H9 (cell line): ENCODE measurements around the gene SHISAL2B. TPM values are rescaled to one million over a fixed set of nuclear protein-coding genes. Genes with fewer than 3 reads are reported as not detected.

ENCODE experiments used
- DNase-seq: peaks from one replicate; pipeline ENCODE4 v3.0.0-alpha.2; 2017
- H2AFZ ChIP-seq: one replicate; pipeline ENCODE4 v1.6.1; 2013; ENCODE audit warnings: mild to moderate bottlenecking, low read length, control low read depth, moderate library complexity
- H2AK5ac ChIP-seq: 2 replicates; pipeline ENCODE4 v1.6.1; 2013; ENCODE audit warnings: low read length, control low read depth, mixed read lengths; ENCODE audit not compliant: insufficient read length
- H2BK120ac ChIP-seq: one replicate; pipeline ENCODE4 v1.6.1; 2013; ENCODE audit warnings: low read depth, mild to moderate bottlenecking, low read length, control low read depth, inconsistent platforms; ENCODE audit not compliant: poor library complexity, severe bottlenecking
- H2BK12ac ChIP-seq: 2 replicates; pipeline ENCODE4 v1.6.1; 2013; ENCODE audit warnings: low read length, control low read depth, mixed read lengths, low read depth; ENCODE audit not compliant: insufficient read length
- H2BK15ac ChIP-seq: 2 replicates; pipeline ENCODE4 v1.6.1; 2013; ENCODE audit warnings: low read depth, low read length, control low read depth
- H2BK20ac ChIP-seq: one replicate; pipeline ENCODE4 v1.6.1; 2013; ENCODE audit warnings: low read depth, mild to moderate bottlenecking, low read length, control low read depth, inconsistent platforms; ENCODE audit not compliant: poor library complexity, severe bottlenecking
- H2BK5ac ChIP-seq: 2 replicates; pipeline ENCODE4 v1.6.1; 2013; ENCODE audit warnings: low read length, control low read depth, mixed read lengths; ENCODE audit not compliant: insufficient read length
- H3K14ac ChIP-seq: 2 replicates; pipeline ENCODE4 v1.6.1; 2013; ENCODE audit warnings: low read length, control low read depth; ENCODE audit not compliant: insufficient read depth
- H3K18ac ChIP-seq: 2 replicates; pipeline ENCODE4 v1.6.1; 2013; ENCODE audit warnings: low read depth, mild to moderate bottlenecking, mixed read lengths, low read length, control low read depth; ENCODE audit not compliant: insufficient read length
- H3K23ac ChIP-seq: 2 replicates; pipeline ENCODE4 v1.6.1; 2013; ENCODE audit warnings: low read length, control low read depth, mixed read lengths, low read depth; ENCODE audit not compliant: insufficient read length
- H3K23me2 ChIP-seq: 2 replicates; pipeline ENCODE4 v1.6.1; 2013; ENCODE audit warnings: low read depth, mild to moderate bottlenecking, mixed read lengths, low read length, control low read depth; ENCODE audit not compliant: insufficient read length, poor library complexity, severe bottlenecking
- H3K27ac ChIP-seq: 2 replicates; pipeline ENCODE4 v1.5.1; 2013; ENCODE audit warnings: low read length, control low read depth, mixed read lengths, low read depth; ENCODE audit not compliant: insufficient read length
- H3K27me3 ChIP-seq: 2 replicates; pipeline ENCODE4 v1.6.1; 2013; ENCODE audit warnings: low read length, control low read depth, inconsistent platforms; ENCODE audit not compliant: insufficient read depth
- H3K4ac ChIP-seq: 2 replicates; pipeline ENCODE4 v1.6.1; 2013; ENCODE audit warnings: low read depth, mild to moderate bottlenecking, control low read depth, inconsistent platforms, low read length, moderate library complexity
- H3K4me1 ChIP-seq: 2 replicates; pipeline ENCODE4 v1.6.1; 2013; ENCODE audit warnings: low read length, control low read depth, inconsistent platforms; ENCODE audit not compliant: insufficient read depth
- H3K4me2 ChIP-seq: 2 replicates; pipeline ENCODE4 v1.6.1; 2013; ENCODE audit warnings: low read length, control low read depth, mixed read lengths; ENCODE audit not compliant: insufficient read length, insufficient read depth
- H3K56ac ChIP-seq: 2 replicates; pipeline ENCODE4 v1.6.1; 2013; ENCODE audit warnings: low read depth, mild to moderate bottlenecking, mixed read lengths, low read length, control low read depth; ENCODE audit not compliant: insufficient read length
- H3K79me1 ChIP-seq: 2 replicates; pipeline ENCODE4 v1.6.1; 2013; ENCODE audit warnings: low read depth, mild to moderate bottlenecking, moderate library complexity, low read length, control low read depth, inconsistent platforms; ENCODE audit not compliant: insufficient read depth, poor library complexity, severe bottlenecking
- H3K79me2 ChIP-seq: 2 replicates; pipeline ENCODE4 v1.6.1; 2013; ENCODE audit warnings: low read length, control low read depth, inconsistent platforms; ENCODE audit not compliant: insufficient read depth
- H3K9ac ChIP-seq: 2 replicates; pipeline ENCODE4 v1.6.1; 2013; ENCODE audit warnings: low read length, control low read depth, mixed read lengths; ENCODE audit not compliant: insufficient read length; ENCODE audit errors: extremely low read depth
- H3K9me3 ChIP-seq: one replicate; pipeline ENCODE4 v1.6.1; 2013; ENCODE audit warnings: low read depth, low read length, inconsistent platforms; ENCODE audit not compliant: control insufficient read depth
- H3T11ph ChIP-seq: one replicate; pipeline ENCODE4 v1.6.1; 2013; ENCODE audit warnings: mild to moderate bottlenecking, low read length, control low read depth, inconsistent platforms
- H4K20me1 ChIP-seq: one replicate; pipeline ENCODE4 v1.6.1; 2013; ENCODE audit not compliant: control insufficient read depth, insufficient read length, insufficient read depth
- H4K5ac ChIP-seq: 2 replicates; pipeline ENCODE4 v1.6.1; 2013; ENCODE audit warnings: low read depth, mild to moderate bottlenecking, mixed read lengths, low read length, control low read depth; ENCODE audit not compliant: insufficient read length
- H4K8ac ChIP-seq: replicated peaks from 2 replicates; pipeline ENCODE4 v1.6.1; 2013; ENCODE audit warnings: low read length, control low read depth, mixed read lengths, low read depth; ENCODE audit not compliant: insufficient read length
- H4K91ac ChIP-seq: 2 replicates; pipeline ENCODE4 v1.6.1; 2013; ENCODE audit warnings: low read depth, mild to moderate bottlenecking, moderate library complexity, mixed read lengths, low read length, control low read depth; ENCODE audit not compliant: insufficient read length
- H3K27ac Mint-ChIP-seq, 3 experiments: 2 replicates in 2 of 3; 3 replicates in 1 of 3; pipeline ENCODE4 v1.8.0; 2020 to 2021; ENCODE audit warnings: mixed read lengths in 3 of 3, mild to moderate bottlenecking in 1 of 3, moderate library complexity in 1 of 3
- H3K27me3 Mint-ChIP-seq: 2 replicates; pipeline ENCODE4 v1.8.0; 2021; ENCODE audit warnings: low read depth, mild to moderate bottlenecking, moderate library complexity, mixed read lengths
- H3K36me3 Mint-ChIP-seq, 3 experiments: 2 replicates in 2 of 3; 3 replicates in 1 of 3; pipeline ENCODE4 v1.8.0; 2020 to 2021; ENCODE audit warnings: low read depth in 3 of 3, mixed read lengths in 3 of 3; ENCODE audit not compliant: insufficient read depth in 1 of 3
- H3K4me1 Mint-ChIP-seq, 2 experiments: 2 replicates each; pipeline ENCODE4 v1.8.0; 2020; ENCODE audit warnings: mixed read lengths in 2 of 2
- H3K4me3 Mint-ChIP-seq, 2 experiments: 2 replicates in 1 of 2; 3 replicates in 1 of 2; pipeline ENCODE4 v1.8.0; 2020 to 2021; ENCODE audit warnings: mild to moderate bottlenecking in 2 of 2, mixed read lengths in 2 of 2, moderate library complexity in 1 of 2
- H3K9me3 Mint-ChIP-seq, 2 experiments: 2 replicates in 1 of 2; 3 replicates in 1 of 2; pipeline ENCODE4 v1.8.0; 2020; ENCODE audit warnings: mild to moderate bottlenecking in 2 of 2, mixed read lengths in 2 of 2, moderate library complexity in 1 of 2
- CTCF ChIP-seq: fragments of 200-600 bp; sonication (generic); conservative IDR thresholded peaks from 3 replicates; pipeline ENCODE4 v1.8.0; 2021; ENCODE audit warnings: antibody characterized with exemption, mild to moderate bottlenecking
- WGBS: extraction: QIAGEN DNeasy Blood & Tissue Kit; methylation state at CpG from one replicate; pipeline ENCODE4 v1.1.7; 2013; ENCODE audit warnings: missing lambda C conversion rate, low lambda C conversion rate, mixed read lengths; ENCODE audit not compliant: insufficient read length; ENCODE audit errors: extremely low coverage; 5-methylcytosine and 5-hydroxymethylcytosine counted together
- total RNA-seq: library from RNA; stranded (reverse); gene quantifications from 2 replicates; pipeline ENCODE4 v1.2.1, GENCODE V29; 2021

The SHISAL2B gene
- total RNA-seq, 1 experiment from 2014 or later: 5.0 TPM

DNA sequence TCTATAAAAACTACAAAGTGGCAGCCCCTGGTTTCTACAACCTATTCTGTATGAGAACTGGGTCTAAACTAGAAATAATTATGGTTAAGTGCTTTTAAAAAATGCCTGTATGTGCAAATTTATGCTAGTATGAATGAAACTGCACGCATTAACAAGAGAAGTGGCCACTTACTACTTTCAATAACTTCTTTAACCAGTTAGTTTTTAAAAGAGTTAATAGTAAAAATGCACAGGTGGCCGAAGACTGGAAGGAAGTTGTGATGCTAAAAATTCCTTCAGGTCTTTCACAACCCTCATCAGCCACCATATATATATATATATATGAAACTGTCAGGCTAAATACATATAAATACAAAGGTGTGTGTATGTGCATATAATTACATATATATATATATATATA is 36.8 kb downstream of the SHISAL2B start:
- H3K36me3 Mint-ChIP-seq: peaks cover 10 to 48% (median 36%) of the 10 kb centered on the region in 3 experiments; a peak in 6 of 7 replicates

More for the DNA sequence above, 36.8 kb downstream of the SHISAL2B start:
- Histone ChIP-seq H3K79me1 (peaks cover 3% of the 10 kb centered on the region), H3K9me3 (no peaks in the 10 kb centered on the region), H4K91ac (no peak overlapping the region), H3K4ac (no peak overlapping the region), H4K8ac (no peak overlapping the region), H3K23ac (no peak overlapping the region), H3K79me2 (no peaks in the 10 kb centered on the region), H3K18ac (no peak overlapping the region), H4K5ac (no peak overlapping the region), H3K27ac (no peak overlapping the region), H2AK5ac (no peak overlapping the region), H3T11ph (no peak overlapping the region), H3K9ac (no peak overlapping the region), H3K14ac (no peak overlapping the region), H2AFZ (no peak overlapping the region), H3K23me2 (no peaks in the 10 kb centered on the region), H2BK15ac (no peak overlapping the region), H3K4me2 (no peak overlapping the region), H2BK12ac (no peak overlapping the region), H3K4me1 (no peaks in the 10 kb centered on the region), H2BK5ac (no peak overlapping the region), H3K56ac (no peak overlapping the region), H4K20me1 (no peaks in the 10 kb centered on the region), H2BK120ac (no peak overlapping the region), H3K27me3 (no peaks in the 10 kb centered on the region), H2BK20ac (no peak overlapping the region)
- no CpG with 5 or more reads among the region's 2 CpGs for WGBS
- Mint-ChIP-seq H3K27me3 (no peaks in the 10 kb centered on the region), H3K4me1 (peaks cover 0 to 9% of the 10 kb centered on the region in 2 experiments; a peak in 3 of 4 replicates), H3K4me3 (no peak overlapping the region), H3K9me3 (no peaks in the 10 kb centered on the region), H3K27ac (no peak overlapping the region)
- no peak for DNase-seq
- TF ChIP-seq CTCF: no peak
